ENCODE results near the gene ZSWIM5.
"Not testable (repeated sequence)": the region's sequence is repeated elsewhere in the genome, so short reads cannot be mapped to it uniquely, and the experiment has no call there.

The ZSWIM5 gene

DNA sequence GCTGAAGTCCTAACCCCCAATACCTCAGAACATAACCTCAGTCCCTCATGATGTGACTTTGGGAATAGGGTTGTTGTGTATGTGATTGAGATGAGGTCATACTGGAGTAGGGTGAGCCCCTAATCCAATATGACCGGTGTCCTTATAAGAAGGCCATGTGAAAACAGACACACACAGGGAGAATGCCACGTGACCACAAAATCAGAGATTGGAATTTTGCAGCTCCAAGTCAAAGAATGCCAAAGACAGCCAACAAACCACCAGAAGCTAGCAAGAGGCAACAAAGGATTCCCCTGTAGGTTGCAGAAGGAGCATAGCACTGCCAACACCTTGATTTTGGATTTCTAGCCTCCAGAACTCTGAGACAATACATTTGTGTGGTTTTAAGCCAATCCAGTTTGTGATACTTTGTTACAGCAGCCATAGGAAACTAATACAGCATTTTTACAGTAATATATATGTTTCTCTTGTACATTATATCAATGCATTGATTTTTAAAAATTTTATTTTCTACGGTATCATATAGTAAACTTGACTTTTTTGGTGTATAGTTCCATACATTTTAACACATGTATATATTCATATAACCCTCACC is 5.4 kb downstream of the ZSWIM5 start:
- DNase-seq: no peak

GRCh38 chr1:45200435-45200834 is 6.0 kb downstream of the ZSWIM5 start:
- DNase-seq: no peak

- DNase-seq: no peak
These were observed 8.2 kb downstream of the ZSWIM5 start for GRCh38 chr1:45198185-45198584.

GRCh38 chr1:45196863-45197262 is 9.5 kb downstream of the ZSWIM5 start:
- DNase-seq: no peak

DNA sequence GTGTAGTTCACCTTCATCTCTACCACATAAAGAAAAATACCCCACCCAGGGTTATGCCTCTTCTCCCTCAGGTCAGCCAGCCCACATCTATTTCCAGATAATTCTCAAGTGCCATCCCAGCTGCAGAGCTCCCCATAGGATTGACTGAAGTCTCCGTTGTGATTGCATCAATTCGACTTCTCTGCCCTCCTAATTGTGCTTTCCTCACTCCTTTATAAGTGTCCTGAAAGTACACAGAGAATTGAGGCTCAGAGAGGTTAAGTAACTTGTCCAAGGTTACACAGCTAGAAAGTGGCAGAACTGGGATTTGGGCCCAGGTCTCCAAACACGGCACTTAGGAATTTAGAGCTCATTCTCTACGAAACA is 15.0 kb downstream of the ZSWIM5 start:
- no peak for DNase-seq

GRCh38 chr1:45187725-45188124 is 18.7 kb downstream of the ZSWIM5 start:
- DNase-seq: no peak

DNA sequence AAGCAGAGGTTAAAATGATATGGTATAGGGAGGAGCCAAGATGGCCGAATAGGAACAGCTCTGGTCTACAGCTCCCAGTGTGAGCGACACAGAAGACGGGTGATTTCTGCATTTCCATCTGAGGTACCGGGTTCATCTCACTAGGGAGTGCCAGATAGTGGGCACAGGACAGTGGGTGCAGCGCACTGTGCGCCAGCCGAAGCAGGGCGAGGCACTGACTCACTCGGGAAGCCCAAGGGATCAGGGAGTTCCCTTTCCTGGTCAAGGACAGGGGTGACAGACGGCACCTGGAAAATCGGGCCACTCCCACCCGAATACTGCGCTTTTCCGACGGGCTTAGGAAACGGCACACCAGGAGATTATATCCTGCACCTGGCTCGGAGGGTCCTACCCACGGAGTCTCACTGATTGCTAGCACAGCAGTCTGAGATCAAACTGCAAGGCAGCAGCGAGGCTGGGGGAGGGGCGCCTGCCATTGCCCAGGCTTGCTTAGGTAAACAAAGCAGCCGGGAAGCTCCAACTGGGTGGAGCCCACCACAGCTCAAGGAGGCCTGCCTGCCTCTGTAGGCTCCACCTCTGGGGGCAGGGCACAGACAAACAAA is 26.4 kb downstream of the ZSWIM5 start:
- not testable (repeated sequence) for DNase-seq

GRCh38 chr1:45177452-45177851 is 29.0 kb downstream of the ZSWIM5 start:
- no peak for DNase-seq

- DNase-seq: no peak
These were observed 33.6 kb downstream of the ZSWIM5 start for GRCh38 chr1:45172764-45173163.

- peak; percentile 23 for DNase-seq
These were observed 34.4 kb downstream of the ZSWIM5 start for GRCh38 chr1:45172005-45172404.

GRCh38 chr1:45171575-45171974 is 34.8 kb downstream of the ZSWIM5 start:
- no peak for DNase-seq

- DNase-seq: no peak
These were observed 36.2 kb downstream of the ZSWIM5 start for GRCh38 chr1:45170151-45170742.

DNA sequence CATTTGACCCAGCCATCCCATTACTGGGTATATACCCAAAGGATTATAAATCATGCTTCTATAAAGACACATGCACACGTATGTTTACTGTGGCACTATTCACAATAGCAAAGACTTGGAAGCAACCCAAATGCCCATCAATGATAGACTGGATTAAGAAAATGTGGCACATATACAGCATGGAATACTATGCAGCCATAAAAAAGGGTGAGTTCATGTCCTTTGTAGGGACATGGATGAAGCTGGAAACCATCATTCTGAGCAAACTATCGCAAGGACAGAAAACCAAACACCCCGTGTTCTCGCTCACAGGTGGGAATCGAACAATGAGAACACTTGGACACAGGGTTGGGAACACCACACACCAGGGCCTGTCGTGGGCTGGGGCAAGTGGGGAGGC is 38.5 kb downstream of the ZSWIM5 start:
- DNase-seq: not testable (repeated sequence)

DNA sequence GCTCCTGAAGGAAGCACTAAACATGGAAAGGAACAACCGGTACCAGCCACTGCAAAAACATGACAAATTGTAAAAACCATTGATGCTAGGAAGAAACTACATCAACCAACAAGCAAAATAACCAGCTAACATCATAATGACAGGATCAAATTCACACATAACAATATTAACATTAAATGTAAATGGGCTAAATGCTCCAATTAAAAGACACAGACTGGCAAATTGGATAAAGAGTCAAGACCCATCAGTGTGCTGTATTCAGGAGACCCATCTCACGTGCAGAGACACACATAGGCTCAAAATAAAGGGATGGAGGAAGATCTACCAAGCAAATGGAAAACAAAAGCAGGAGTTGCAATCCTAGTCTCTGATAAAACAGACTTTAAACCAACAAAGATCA is 42.1 kb downstream of the ZSWIM5 start:
- DNase-seq: not testable (repeated sequence)

DNA sequence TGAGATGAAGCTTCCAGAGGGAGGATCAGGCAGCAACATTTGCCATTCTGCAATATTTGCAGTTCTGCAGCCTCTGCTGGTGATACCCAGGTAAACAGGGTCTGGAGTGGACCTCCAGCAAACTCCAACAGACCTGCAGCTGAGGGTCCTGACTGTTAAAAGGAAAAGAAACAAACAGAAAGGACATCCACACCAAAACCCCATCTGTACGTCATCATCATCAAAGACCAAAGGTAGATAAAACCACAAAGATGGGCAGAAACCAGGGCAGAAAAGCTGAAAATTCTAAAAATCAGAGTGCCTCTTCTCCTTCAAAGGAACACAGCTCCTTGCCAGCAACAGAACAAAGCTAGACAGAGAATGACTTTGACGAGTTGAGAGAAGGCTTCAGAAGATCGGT is 43.3 kb downstream of the ZSWIM5 start:
- not testable (repeated sequence) for DNase-seq

DNA sequence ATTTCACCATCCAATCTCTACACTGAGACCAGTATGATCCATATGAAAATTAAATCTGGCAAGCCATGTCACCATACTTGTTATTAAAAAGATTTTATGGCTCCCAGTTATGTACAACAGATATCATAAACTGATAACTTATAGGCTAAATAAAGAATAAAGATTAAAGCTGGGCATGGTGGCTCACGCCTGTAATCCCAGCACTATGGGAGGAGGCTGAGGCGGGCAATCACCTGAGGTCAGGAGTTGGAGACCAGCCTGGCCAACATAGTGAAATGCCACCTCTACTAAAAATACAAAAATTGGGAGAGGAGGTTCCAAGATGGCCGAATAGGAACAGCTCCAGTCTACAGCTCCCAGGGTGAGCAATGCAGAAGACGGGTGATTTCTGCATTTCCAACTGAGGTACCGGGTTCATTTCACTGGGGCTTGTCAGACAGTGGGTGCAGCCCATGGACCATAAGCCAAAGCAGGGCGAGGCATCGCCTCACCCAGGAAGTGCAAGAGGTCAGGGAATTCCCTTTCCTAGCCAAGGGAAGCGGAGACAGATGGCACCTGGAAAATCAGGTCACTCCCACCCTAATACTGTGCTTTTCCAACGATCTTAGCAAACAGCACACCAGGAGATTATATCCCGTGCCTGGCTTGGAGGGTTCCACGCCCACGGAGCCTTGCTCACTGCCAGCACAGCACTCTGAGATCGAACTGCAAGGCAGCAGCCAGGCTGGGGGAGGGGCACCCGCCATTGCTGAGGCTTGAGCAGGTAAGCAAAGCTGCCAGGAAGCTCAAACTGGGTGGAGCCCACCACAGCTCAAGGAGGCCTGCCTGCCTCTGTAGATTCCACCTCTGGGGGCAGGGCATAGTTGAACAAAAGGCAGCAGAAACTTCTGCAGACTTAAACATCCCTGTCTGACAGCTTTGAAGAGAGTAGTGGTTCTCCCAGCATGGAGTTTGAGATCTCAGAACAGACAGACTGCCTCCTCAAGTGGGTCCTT is 44.1 kb downstream of the ZSWIM5 start:
- not testable (repeated sequence) for DNase-seq

- no peak for DNase-seq
These were observed 50.4 kb downstream of the ZSWIM5 start for GRCh38 chr1:45155957-45156356.

GRCh38 chr1:45155423-45155822 is 51.0 kb downstream of the ZSWIM5 start:
- no peak for DNase-seq

- DNase-seq: no peak
These were observed 54.3 kb downstream of the ZSWIM5 start for GRCh38 chr1:45152126-45152525.

DNA sequence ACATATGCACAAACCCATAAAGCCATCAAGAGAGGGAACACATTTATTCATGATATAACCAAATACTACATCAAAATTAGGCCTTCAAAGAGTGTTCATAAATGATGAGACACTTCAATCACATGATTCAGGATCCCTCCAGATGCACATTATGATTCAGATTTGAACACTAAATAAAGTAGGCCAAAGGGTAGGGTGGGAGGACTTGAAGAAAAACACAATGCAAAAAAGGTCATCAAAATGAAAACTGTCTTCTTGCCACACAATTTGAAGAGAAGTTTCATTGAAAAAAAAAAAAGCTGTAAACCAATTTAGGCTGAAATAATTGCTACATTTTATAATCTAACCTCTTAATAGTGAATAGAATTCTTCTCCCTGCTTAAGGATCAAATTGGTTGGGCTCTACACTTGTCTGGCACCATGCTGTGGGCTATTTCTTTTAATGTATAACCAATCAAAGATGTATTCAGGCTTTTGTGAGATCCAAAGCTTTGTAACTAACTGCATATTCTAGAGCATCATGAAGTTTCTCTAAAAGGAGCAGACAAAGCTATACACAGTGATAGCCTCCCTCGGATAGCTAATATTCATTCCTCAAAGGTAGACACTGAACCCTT is 58.1 kb downstream of the ZSWIM5 start:
- no peak for DNase-seq

DNA sequence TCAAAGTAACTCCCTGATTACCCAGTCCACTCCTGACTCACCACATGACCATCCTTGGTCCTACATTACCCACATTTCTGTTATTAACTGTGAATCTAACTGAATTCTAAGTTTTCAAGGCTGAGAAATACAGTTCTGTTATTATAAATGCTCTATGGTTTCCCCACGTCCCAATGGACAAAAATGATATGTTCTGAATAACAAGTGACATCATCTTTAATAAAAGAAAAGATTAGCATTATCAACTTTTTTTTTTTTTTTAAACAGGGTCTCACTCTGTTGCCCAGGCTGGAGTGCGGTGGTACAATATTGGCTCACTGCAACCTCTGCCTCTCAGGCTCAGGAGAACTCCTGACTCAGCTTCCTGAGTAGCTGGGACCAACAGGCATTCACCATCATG is 59.6 kb downstream of the ZSWIM5 start:
- DNase-seq: no peak

DNA sequence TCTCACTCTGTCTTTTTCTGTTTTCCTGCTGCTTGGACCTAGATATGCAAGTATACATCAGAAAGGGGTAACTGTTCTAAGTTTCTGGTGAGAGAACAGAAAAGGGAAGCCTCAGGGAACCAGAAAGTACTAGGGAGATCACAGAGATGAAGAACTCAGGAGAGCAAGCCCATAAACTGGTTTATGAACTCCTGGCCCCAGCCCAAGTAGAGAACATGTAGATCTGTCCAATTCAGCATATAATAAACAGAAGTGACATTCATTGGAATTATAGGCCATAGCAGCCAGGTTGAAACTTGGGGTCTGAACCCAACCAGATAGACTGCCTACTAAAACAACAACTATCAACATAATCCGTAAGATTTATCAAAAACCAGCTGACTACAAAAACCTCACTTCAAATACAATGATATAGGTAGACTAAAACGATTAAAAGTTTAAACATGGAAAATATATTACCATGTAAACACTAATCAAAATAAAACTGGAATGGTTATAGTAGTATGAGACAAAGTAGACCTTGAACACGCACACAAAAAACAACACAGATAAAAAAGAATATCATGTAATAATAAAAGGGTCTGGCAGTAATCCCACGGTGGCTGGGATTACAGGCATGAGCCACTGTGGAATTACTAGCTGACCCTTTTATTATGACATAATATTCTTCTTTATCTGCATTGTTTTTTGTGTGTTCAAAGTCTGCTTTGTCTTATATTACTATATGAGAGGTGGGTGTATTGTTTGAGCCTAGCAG is 65.0 kb downstream of the ZSWIM5 start:
- DNase-seq: no peak

Measured in NCI-H510A treated with DMSO at 0.1 percent for 48 hours (cell line).